Right lung (tissue), 5 donors: ENCODE measurements around the gene ZNF791. TPM values are rescaled to one million over a fixed set of nuclear protein-coding genes. Genes with fewer than 3 reads are reported as not detected.
"Not testable (repeated sequence)": the region's sequence is repeated elsewhere in the genome, so short reads cannot be mapped to it uniquely, and the experiment has no call there.

Experiments used
- DNase-seq, 2 donors: peaks; one replicate each; pipeline ENCODE4 v3.0.0-alpha.2; 2013
- polyA plus RNA-seq, 5 donors: library from polyadenylated mRNA; unstranded; fragments of 120-200 nt; gene quantifications; one replicate each; pipeline versions ENCODE4 v1.2.1 to v1.2.3, GENCODE V29; 2013; ENCODE audit warnings: inconsistent platforms in 1 of 5, low replicate concordance in 1 of 5; ENCODE audit not compliant: insufficient read length in 5 of 5, insufficient read depth in 1 of 5

ZNF791 gene
- polyA plus RNA-seq, 5 donors, result 13.9 to 23.7 (median 21.9) TPM

GRCh38 chr19:12628040-12629022 is 17.6 kb downstream of the ZNF791 start:
- DNase-seq, result no peak

GRCh38 chr19:12629215-12629614 is 18.5 kb downstream of the ZNF791 start:
- DNase-seq, result no peak

GRCh38 chr19:12636631-12637030 is 25.9 kb downstream of the ZNF791 start:
- DNase-seq, result no peak

- no peak for DNase-seq
Measured at GRCh38 chr19:12638611-12639182, 28.0 kb downstream of the ZNF791 start.

- DNase-seq, result peak; percentile 41 to 56
Measured at GRCh38 chr19:12639901-12640613, 29.3 kb downstream of the ZNF791 start.

GRCh38 chr19:12641456-12641855 is 30.7 kb downstream of the ZNF791 start:
- no peak for DNase-seq

GRCh38 chr19:12642506-12642905 is 31.8 kb downstream of the ZNF791 start:
- no peak for DNase-seq

GRCh38 chr19:12643716-12644115 is 33.0 kb downstream of the ZNF791 start:
- DNase-seq, result not testable (repeated sequence)

- DNase-seq, result no peak
Measured at GRCh38 chr19:12646551-12646950, 35.8 kb downstream of the ZNF791 start.

GRCh38 chr19:12647047-12647446 is 36.3 kb downstream of the ZNF791 start:
- no peak for DNase-seq

GRCh38 chr19:12647490-12648071 is 36.9 kb downstream of the ZNF791 start:
- DNase-seq, result no peak

GRCh38 chr19:12648088-12648487 is 37.4 kb downstream of the ZNF791 start:
- no peak for DNase-seq

- no peak for DNase-seq
Measured at GRCh38 chr19:12649941-12650340, 39.2 kb downstream of the ZNF791 start.

- DNase-seq, result no peak
Measured at GRCh38 chr19:12652219-12652618, 41.5 kb downstream of the ZNF791 start.

GRCh38 chr19:12655546-12655945 is 44.8 kb downstream of the ZNF791 start:
- no peak for DNase-seq

- no peak for DNase-seq
Measured at GRCh38 chr19:12656899-12657571, 46.3 kb downstream of the ZNF791 start.

GRCh38 chr19:12657966-12658365 is 47.2 kb downstream of the ZNF791 start:
- no peak for DNase-seq

GRCh38 chr19:12660980-12661379 is 50.3 kb downstream of the ZNF791 start:
- no peak for DNase-seq

GRCh38 chr19:12664406-12665280 is 53.9 kb downstream of the ZNF791 start:
- no peak for DNase-seq

GRCh38 chr19:12665281-12665573 is 54.5 kb downstream of the ZNF791 start:
- no peak for DNase-seq
